ENCODE results near the gene ATRNL1.
A peak's percentile ranks its signal among the peaks of the same experiment; 100 is the strongest.

Gene ATRNL1

DNA sequence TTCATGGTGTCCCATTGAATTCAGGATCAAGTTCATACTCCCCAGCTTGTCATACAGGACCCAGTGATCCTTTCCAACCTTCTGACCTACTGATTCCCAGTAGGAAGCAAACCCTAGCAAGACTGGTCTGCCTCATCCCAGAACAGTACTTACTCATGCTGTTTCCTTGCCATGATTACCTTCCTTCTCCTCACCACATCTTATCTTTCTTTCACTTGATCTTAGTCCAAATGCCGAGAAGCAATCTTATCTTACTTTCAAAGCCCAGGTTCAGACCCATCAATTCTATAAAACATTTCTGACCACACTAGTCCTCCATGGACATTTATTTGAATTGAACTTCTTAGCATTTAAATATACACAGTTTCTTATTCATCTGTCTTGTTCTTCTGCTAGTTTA is 26.6 kb upstream of the ATRNL1 start:
- no peak for DNase-seq (ENCODE audit: extremely low read depth, insufficient read length)
- Histone ChIP-seq H3K4me3 (replicated peaks; ENCODE audit: low read depth, low read length) (no peak overlapping the region), H3K27me3 (replicated peaks; ENCODE audit: control insufficient read depth, insufficient read depth, low read length) (no peaks in the 10 kb centered on the region), H3K36me3 (ENCODE audit: control insufficient read depth, insufficient read depth, low read length) (no peaks in the 10 kb centered on the region)
- no peak for TF ChIP-seq CTCF (IDR thresholded peaks at IDR 0.05; ENCODE audit: insufficient read depth, low read length, poor library complexity, severe bottlenecking)

- no peaks in the 10 kb centered on the region for H3K27me3 ChIP-seq (replicated peaks; ENCODE audit: control insufficient read depth, insufficient read depth, low read length)
- no peak for DNase-seq (ENCODE audit: extremely low read depth, insufficient read length)
These were observed 19.4 kb upstream of the ATRNL1 start for GRCh38 chr10:115073796-115074195.

DNA sequence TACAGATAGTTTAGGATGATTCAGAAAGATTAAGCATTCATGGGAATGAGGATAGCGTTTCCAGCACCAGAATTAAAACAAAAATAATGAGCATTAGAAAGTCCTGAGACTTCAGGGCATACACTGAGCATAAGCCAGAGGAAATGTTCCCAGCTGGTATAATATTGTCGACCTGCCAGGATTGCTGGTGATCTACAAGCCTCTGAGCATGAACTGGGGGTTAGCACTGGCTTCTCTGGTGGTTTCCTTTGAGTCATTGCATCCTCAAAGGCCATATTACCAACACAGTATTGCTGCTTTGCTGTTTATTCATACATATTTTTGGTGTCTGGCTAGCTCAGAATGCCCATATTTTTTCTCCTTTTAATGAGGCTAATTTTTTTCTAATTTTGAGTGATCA is 10.7 kb upstream of the ATRNL1 start:
- no peaks in the 10 kb centered on the region for H3K36me3 ChIP-seq (ENCODE audit: control insufficient read depth, insufficient read depth, low read length)
- H3K4me3 ChIP-seq (replicated peaks; ENCODE audit: low read depth, low read length): no peak overlapping the region
- H3K27me3 ChIP-seq (replicated peaks; ENCODE audit: control insufficient read depth, insufficient read depth, low read length): no peaks in the 10 kb centered on the region
- DNase-seq (ENCODE audit: extremely low read depth, insufficient read length): no peak
- no peak for TF ChIP-seq CTCF (IDR thresholded peaks at IDR 0.05; ENCODE audit: insufficient read depth, low read length, poor library complexity, severe bottlenecking)

More at GRCh38 chr10:115073796-115074195, 19.4 kb upstream of the ATRNL1 start:
- TF ChIP-seq CTCF (IDR thresholded peaks at IDR 0.05; ENCODE audit: insufficient read depth, low read length, poor library complexity, severe bottlenecking): no peak
- Histone ChIP-seq H3K4me3 (replicated peaks; ENCODE audit: low read depth, low read length) (no peak overlapping the region), H3K36me3 (ENCODE audit: control insufficient read depth, insufficient read depth, low read length) (no peaks in the 10 kb centered on the region)

DNA sequence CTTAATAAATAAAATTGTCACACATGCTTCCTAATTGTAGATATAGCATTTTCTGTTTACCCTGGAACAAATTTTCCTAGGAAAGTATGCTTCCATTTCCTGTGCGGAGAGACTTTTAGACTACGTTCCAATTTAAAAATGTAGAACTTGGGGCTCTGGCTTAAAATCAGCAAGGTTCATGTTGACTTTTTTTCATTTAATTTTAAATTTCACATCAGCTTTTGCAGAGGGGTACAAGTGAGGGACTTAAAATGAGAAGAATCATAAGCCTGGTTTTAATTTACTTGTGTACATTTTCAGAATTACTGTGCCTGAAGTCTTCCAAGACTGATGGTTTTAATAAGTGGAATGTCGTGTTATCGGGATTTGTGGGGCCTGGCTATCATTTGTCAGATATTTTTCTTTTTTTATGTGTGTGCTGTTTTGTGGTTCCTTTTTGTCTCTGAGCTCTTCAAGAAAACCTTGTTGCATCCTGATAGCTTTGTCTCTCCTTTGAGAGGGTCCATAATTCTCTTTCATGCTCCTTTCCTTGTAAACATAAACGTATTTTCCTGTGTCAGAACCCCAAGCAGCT is 8.8 kb upstream of the ATRNL1 start:
- H3K4me3 ChIP-seq (replicated peaks; ENCODE audit: low read depth, low read length): no peak overlapping the region
- TF ChIP-seq CTCF (IDR thresholded peaks at IDR 0.05; ENCODE audit: insufficient read depth, low read length, poor library complexity, severe bottlenecking): no peak
- H3K27me3 ChIP-seq (replicated peaks; ENCODE audit: control insufficient read depth, insufficient read depth, low read length): no peaks in the 10 kb centered on the region
- DNase-seq (ENCODE audit: extremely low read depth, insufficient read length): no peak
- no peaks in the 10 kb centered on the region for H3K36me3 ChIP-seq (ENCODE audit: control insufficient read depth, insufficient read depth, low read length)

DNA sequence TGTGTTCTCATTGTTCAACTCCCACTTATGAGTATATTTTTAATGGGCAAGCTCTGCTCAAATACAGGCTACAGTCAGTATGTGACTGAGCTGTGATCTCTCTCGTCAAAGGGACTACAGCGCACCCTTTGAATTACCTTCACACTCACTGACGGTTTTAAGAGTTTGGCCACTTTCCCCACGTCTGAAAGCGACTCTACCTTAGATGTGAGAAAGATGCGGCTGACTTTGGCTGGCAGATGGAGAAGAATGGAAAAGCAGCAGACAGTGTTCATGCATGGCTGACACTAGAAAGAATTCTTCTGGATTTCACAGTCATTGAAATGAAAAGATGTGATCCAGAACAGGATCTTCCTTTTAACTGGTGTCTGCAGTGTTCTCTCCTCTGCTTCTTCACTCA is 2.0 kb upstream of the ATRNL1 start:
- no peak overlapping the region for H3K4me3 ChIP-seq (replicated peaks; ENCODE audit: low read depth, low read length)
- no peak for TF ChIP-seq CTCF (IDR thresholded peaks at IDR 0.05; ENCODE audit: insufficient read depth, low read length, poor library complexity, severe bottlenecking)
- no peaks in the 10 kb centered on the region for H3K36me3 ChIP-seq (ENCODE audit: control insufficient read depth, insufficient read depth, low read length)
- no peak for DNase-seq (ENCODE audit: extremely low read depth, insufficient read length)
- no peaks in the 10 kb centered on the region for H3K27me3 ChIP-seq (replicated peaks; ENCODE audit: control insufficient read depth, insufficient read depth, low read length)

- DNase-seq (ENCODE audit: extremely low read depth, insufficient read length): no peak
- Histone ChIP-seq H3K36me3 (ENCODE audit: control insufficient read depth, insufficient read depth, low read length) (no peaks in the 10 kb centered on the region), H3K4me3 (replicated peaks; ENCODE audit: low read depth, low read length) (peak overlapping the region; percentile 71), H3K27me3 (replicated peaks; ENCODE audit: control insufficient read depth, insufficient read depth, low read length) (no peaks in the 10 kb centered on the region)
- TF ChIP-seq CTCF (IDR thresholded peaks at IDR 0.05; ENCODE audit: insufficient read depth, low read length, poor library complexity, severe bottlenecking): no peak
These were observed 959 bp upstream of the ATRNL1 start for GRCh38 chr10:115092258-115092554.
